ENCODE measurements around the gene GCC2.

- peak in 2 of 3 experiments; percentile 4 to 20 for TF ChIP-seq CTCF (IDR thresholded peaks at IDR 0.05)
- TF ChIP-seq POLR2A (IDR thresholded peaks at IDR 0.05; ENCODE audit: low read depth) = peak; percentile 73
- peak; percentile 85 to 93 for TF ChIP-seq POLR2AphosphoS5 (IDR thresholded peaks at IDR 0.05)
Observed at GRCh38 chr2:108533832-108534583, 85.0 kb downstream of the GCC2 start, which contains the start of gene LIMS1.
